Chondrocyte (in vitro differentiated cells): ENCODE measurements around the gene NAPSA. TPM values are rescaled to one million over a fixed set of nuclear protein-coding genes. Genes with fewer than 3 reads are reported as not detected.
A peak's percentile ranks its signal among the peaks of the same experiment; 100 is the strongest.
"Not testable (repeated sequence)": the region's sequence is repeated elsewhere in the genome, so short reads cannot be mapped to it uniquely, and the experiment has no call there.

Experiments used
- DNase-seq: peaks from one replicate; pipeline ENCODE4 v3.0.0; 2021; ENCODE audit warnings: mixed read lengths, low spot score
- H3K27ac Mint-ChIP-seq: one replicate; pipeline ENCODE4 v1.8.0; 2021; ENCODE audit warnings: mild to moderate bottlenecking, moderate library complexity, mixed read lengths; ENCODE audit not compliant: unreplicated experiment
- H3K27me3 Mint-ChIP-seq: 2 replicates; pipeline ENCODE4 v1.8.0; 2021; ENCODE audit warnings: low read depth, mixed read lengths
- H3K36me3 Mint-ChIP-seq: 2 replicates; pipeline ENCODE4 v1.8.0; 2021; ENCODE audit warnings: low read depth, mixed read lengths
- H3K4me1 Mint-ChIP-seq: 2 replicates; pipeline ENCODE4 v1.8.0; 2021; ENCODE audit warnings: low read depth, mild to moderate bottlenecking, mixed read lengths
- H3K4me3 Mint-ChIP-seq: one replicate; pipeline ENCODE4 v1.8.0; 2021; ENCODE audit warnings: mild to moderate bottlenecking, moderate library complexity, mixed read lengths; ENCODE audit not compliant: unreplicated experiment
- H3K9me3 Mint-ChIP-seq: 2 replicates; pipeline ENCODE4 v1.8.0; 2021; ENCODE audit warnings: low read depth, mixed read lengths
- CTCF ChIP-seq: fragments of 200-600 bp; sonication (generic); IDR thresholded peaks from 2 replicates; pipeline ENCODE4 v1.5.0; 2021; ENCODE audit warnings: antibody characterized with exemption, mild to moderate bottlenecking, moderate library complexity
- total RNA-seq: library from RNA; stranded (reverse); gene quantifications from 3 replicates; pipeline ENCODE4 v1.2.1, GENCODE V29; 2021

NAPSA gene
- total RNA-seq, 1 donor from 2014 or later = 0.55 TPM

- no peak for TF ChIP-seq CTCF
- Mint-ChIP-seq H3K27ac (no peak overlapping the region), H3K4me3 (no peak overlapping the region), H3K9me3 (no peaks in the 10 kb centered on the region), H3K27me3 (peaks cover 6% of the 10 kb centered on the region), H3K36me3 (no peaks in the 10 kb centered on the region), H3K4me1 (peaks cover 6% of the 10 kb centered on the region)
- peak; percentile 21 for DNase-seq
These were observed 8.7 kb downstream of the NAPSA start for GRCh38 chr19:50356691-50357177.

GRCh38 chr19:50353487-50353880 lies 12.0 kb downstream of the NAPSA start:
- H3K4me1 Mint-ChIP-seq = peaks cover 13% of the 10 kb centered on the region

GRCh38 chr19:50352242-50352641 lies 13.2 kb downstream of the NAPSA start:
- no peak for DNase-seq
- TF ChIP-seq CTCF = no peak
- Mint-ChIP-seq H3K9me3 (no peaks in the 10 kb centered on the region), H3K36me3 (no peaks in the 10 kb centered on the region), H3K4me3 (no peak overlapping the region), H3K4me1 (peaks cover 13% of the 10 kb centered on the region), H3K27ac (no peak overlapping the region), H3K27me3 (peaks cover 2% of the 10 kb centered on the region)

More at GRCh38 chr19:50353487-50353880, 12.0 kb downstream of the NAPSA start:
- H3K9me3 Mint-ChIP-seq, H3K27me3 Mint-ChIP-seq, H3K36me3 Mint-ChIP-seq, H3K4me3 Mint-ChIP-seq, H3K27ac Mint-ChIP-seq: not testable (repeated sequence)
- DNase-seq = peak; percentile 15

GRCh38 chr19:50349277-50350057 lies 16.0 kb downstream of the NAPSA start:
- H3K27me3 Mint-ChIP-seq = no peaks in the 10 kb centered on the region
- no peak overlapping the region for H3K4me3 Mint-ChIP-seq
- H3K27ac Mint-ChIP-seq = no peak overlapping the region
- peaks cover 5% of the 10 kb centered on the region for H3K36me3 Mint-ChIP-seq
- H3K4me1 Mint-ChIP-seq = peaks cover 9% of the 10 kb centered on the region
- DNase-seq = peak; percentile 49
- TF ChIP-seq CTCF = no peak
- peaks cover 8% of the 10 kb centered on the region for H3K9me3 Mint-ChIP-seq

GRCh38 chr19:50347089-50347581 lies 18.3 kb downstream of the NAPSA start:
- H3K4me1 Mint-ChIP-seq, H3K27me3 Mint-ChIP-seq, H3K4me3 Mint-ChIP-seq, H3K27ac Mint-ChIP-seq: not testable (repeated sequence)
- Mint-ChIP-seq H3K9me3 (peaks cover 10% of the 10 kb centered on the region), H3K36me3 (peaks cover 12% of the 10 kb centered on the region)
- peak; percentile 14 for DNase-seq

GRCh38 chr19:50344661-50345318 lies 20.6 kb downstream of the NAPSA start:
- H3K36me3 Mint-ChIP-seq = peaks cover 12% of the 10 kb centered on the region
- peak; percentile 59 for DNase-seq

More at GRCh38 chr19:50344661-50345318, 20.6 kb downstream of the NAPSA start:
- Mint-ChIP-seq H3K27me3 (no peaks in the 10 kb centered on the region), H3K4me1 (peaks cover 9% of the 10 kb centered on the region), H3K9me3 (peaks cover 14% of the 10 kb centered on the region), H3K4me3 (no peak overlapping the region), H3K27ac (no peak overlapping the region)
- no peak for TF ChIP-seq CTCF
